Measurements from ENCODE around the gene PIK3R4. TPM values are rescaled to one million over a fixed set of nuclear protein-coding genes. Genes with fewer than 3 reads are reported as not detected.

Gene PIK3R4
- total RNA-seq, 1 donor from 2014 or later, result 34.2 TPM

GRCh38 chr3:130688697-130689470, 57.7 kb downstream of the PIK3R4 start:
- Mint-ChIP-seq H3K36me3 (ENCODE audit: low read depth) (peaks cover 10% of the 10 kb centered on the region), H3K27me3 (ENCODE audit: low read depth) (no peaks in the 10 kb centered on the region), H3K4me3 (no peak overlapping the region), H3K4me1 (no peaks in the 10 kb centered on the region), H3K27ac (ENCODE audit: unreplicated experiment) (no peak overlapping the region), H3K9me3 (no peaks in the 10 kb centered on the region)
- no peak for DNase-seq (ENCODE audit: low read depth, low spot score)
- no peak for TF ChIP-seq CTCF (conservative IDR thresholded peaks at IDR 0.05)

- H3K36me3 Mint-ChIP-seq (ENCODE audit: low read depth), result peaks cover 13% of the 10 kb centered on the region
- H3K4me3 Mint-ChIP-seq, result no peak overlapping the region
- H3K27ac Mint-ChIP-seq (ENCODE audit: unreplicated experiment), result no peak overlapping the region
- TF ChIP-seq CTCF (conservative IDR thresholded peaks at IDR 0.05), result no peak
- H3K9me3 Mint-ChIP-seq, result no peaks in the 10 kb centered on the region
- H3K4me1 Mint-ChIP-seq, result no peaks in the 10 kb centered on the region
- no peak for DNase-seq (ENCODE audit: low read depth, low spot score)
- no peaks in the 10 kb centered on the region for H3K27me3 Mint-ChIP-seq (ENCODE audit: low read depth)
These were observed 58.5 kb downstream of the PIK3R4 start for GRCh38 chr3:130688015-130688688.

- H3K4me3 Mint-ChIP-seq, result no peak overlapping the region
- H3K4me1 Mint-ChIP-seq, result no peaks in the 10 kb centered on the region
- TF ChIP-seq CTCF (conservative IDR thresholded peaks at IDR 0.05), result no peak
- H3K27me3 Mint-ChIP-seq (ENCODE audit: low read depth), result no peaks in the 10 kb centered on the region
- H3K27ac Mint-ChIP-seq (ENCODE audit: unreplicated experiment), result no peak overlapping the region
- H3K36me3 Mint-ChIP-seq (ENCODE audit: low read depth), result peaks cover 18% of the 10 kb centered on the region
- no peak for DNase-seq (ENCODE audit: low read depth, low spot score)
- H3K9me3 Mint-ChIP-seq, result no peaks in the 10 kb centered on the region
These were observed 59.3 kb downstream of the PIK3R4 start for GRCh38 chr3:130687327-130687726.

- no peak for TF ChIP-seq CTCF (conservative IDR thresholded peaks at IDR 0.05)
- Mint-ChIP-seq H3K9me3 (no peaks in the 10 kb centered on the region), H3K4me3 (no peak overlapping the region), H3K36me3 (ENCODE audit: low read depth) (peaks cover 17% of the 10 kb centered on the region), H3K4me1 (no peaks in the 10 kb centered on the region), H3K27ac (ENCODE audit: unreplicated experiment) (no peak overlapping the region), H3K27me3 (ENCODE audit: low read depth) (no peaks in the 10 kb centered on the region)
- DNase-seq (ENCODE audit: low read depth, low spot score), result no peak
These were observed 59.8 kb downstream of the PIK3R4 start for GRCh38 chr3:130686833-130687232.

GRCh38 chr3:130682131-130682530, 64.5 kb downstream of the PIK3R4 start:
- Mint-ChIP-seq H3K4me1 (no peaks in the 10 kb centered on the region), H3K9me3 (no peaks in the 10 kb centered on the region), H3K27me3 (ENCODE audit: low read depth) (no peaks in the 10 kb centered on the region), H3K27ac (ENCODE audit: unreplicated experiment) (no peak overlapping the region), H3K4me3 (no peak overlapping the region), H3K36me3 (ENCODE audit: low read depth) (peaks cover 16% of the 10 kb centered on the region)
- no peak for TF ChIP-seq CTCF (conservative IDR thresholded peaks at IDR 0.05)
- DNase-seq (ENCODE audit: low read depth, low spot score), result no peak

Measured in neural crest cell (in vitro differentiated cells).